Activated T-cell treated with anti-CD3 and anti-CD28 coated beads, Interleukin-2, amount 50 U/mL, for 72 hours (primary cell): ENCODE data around the gene CSTPP1. TPM values are rescaled to one million over a fixed set of nuclear protein-coding genes. Genes with fewer than 3 reads are reported as not detected.
"Not testable (repeated sequence)": the region's sequence is repeated elsewhere in the genome, so short reads cannot be mapped to it uniquely, and the experiment has no call there.

Experiments
- ATAC-seq, 2 donors: fragments of 150-1000 bp; cut with Tn5 transposase; replicated peaks in 1 of 2; 2 replicates each; pipeline ENCODE4 v1.10.0; 2021; ENCODE audit warnings: moderate library complexity in 2 of 2, mild to moderate bottlenecking in 1 of 2
- DNase-seq, 2 donors: peaks; one replicate each; pipeline ENCODE4 v3.0.0; 2021 to 2022; ENCODE audit warnings: mixed read lengths in 1 of 2
- H3K27ac Mint-ChIP-seq: one replicate; pipeline ENCODE4 v1.8.0; 2022; ENCODE audit warnings: mild to moderate bottlenecking, moderate library complexity, mixed read lengths
- H3K27me3 Mint-ChIP-seq: one replicate; pipeline ENCODE4 v1.8.0; 2022; ENCODE audit warnings: low read depth, mixed read lengths
- H3K36me3 Mint-ChIP-seq, 2 donors: one replicate each; pipeline ENCODE4 v1.8.0; 2022; ENCODE audit warnings: mixed read lengths in 2 of 2, mild to moderate bottlenecking in 1 of 2; ENCODE audit not compliant: insufficient read depth in 2 of 2
- H3K4me1 Mint-ChIP-seq: one replicate; pipeline ENCODE4 v1.8.0; 2022; ENCODE audit warnings: low read depth, mixed read lengths
- H3K4me3 Mint-ChIP-seq, 2 donors: one replicate each; pipeline ENCODE4 v1.8.0; 2022; ENCODE audit warnings: mild to moderate bottlenecking in 2 of 2, mixed read lengths in 2 of 2, moderate library complexity in 2 of 2
- H3K9me3 Mint-ChIP-seq, 2 donors: one replicate each; pipeline ENCODE4 v1.8.0; 2022; ENCODE audit warnings: mixed read lengths in 2 of 2
- total RNA-seq, 2 donors: library from RNA; stranded (reverse); gene quantifications; one replicate each; pipeline ENCODE4 v1.2.3, GENCODE V29; 2022

The CSTPP1 gene
- total RNA-seq, 2 donors from 2014 or later = 20.4 to 21.2 TPM

GRCh38 chr11:47109727-47110246 is 173.2 kb downstream of the CSTPP1 start:
- DNase-seq (no peak), ATAC-seq (no peak)
- Mint-ChIP-seq H3K4me1 (no peaks in the 10 kb centered on the region), H3K27me3 (no peaks in the 10 kb centered on the region), H3K36me3 (no peaks in the 10 kb centered on the region), H3K9me3 (no peaks in the 10 kb centered on the region), H3K4me3 (no peak overlapping the region), H3K27ac (no peak overlapping the region)

- Mint-ChIP-seq H3K4me1 (no peaks in the 10 kb centered on the region), H3K27me3 (no peaks in the 10 kb centered on the region), H3K27ac (no peak overlapping the region), H3K36me3 (no peaks in the 10 kb centered on the region), H3K4me3 (no peak overlapping the region), H3K9me3 (no peaks in the 10 kb centered on the region)
- DNase-seq (no peak), ATAC-seq (no peak)
These were observed 174.8 kb downstream of the CSTPP1 start for GRCh38 chr11:47111318-47111804.

GRCh38 chr11:47112941-47113340 is 176.4 kb downstream of the CSTPP1 start:
- H3K9me3 Mint-ChIP-seq, H3K27me3 Mint-ChIP-seq, H3K36me3 Mint-ChIP-seq: not testable (repeated sequence)

GRCh38 chr11:47118958-47119688 is 182.6 kb downstream of the CSTPP1 start:
- not testable (repeated sequence) for ATAC-seq, H3K27ac Mint-ChIP-seq, H3K27me3 Mint-ChIP-seq, H3K4me3 Mint-ChIP-seq, H3K4me1 Mint-ChIP-seq, H3K9me3 Mint-ChIP-seq, H3K36me3 Mint-ChIP-seq
- peak; percentile 36 to 60 for DNase-seq

More at GRCh38 chr11:47112941-47113340, 176.4 kb downstream of the CSTPP1 start:
- H3K27ac Mint-ChIP-seq, DNase-seq, ATAC-seq, H3K4me3 Mint-ChIP-seq, H3K4me1 Mint-ChIP-seq: not testable (repeated sequence)

- no peak overlapping the region for H3K4me3 Mint-ChIP-seq
- H3K4me1 Mint-ChIP-seq = no peaks in the 10 kb centered on the region
- no peaks in the 10 kb centered on the region for H3K27me3 Mint-ChIP-seq
- no peak overlapping the region for H3K27ac Mint-ChIP-seq
- DNase-seq (no peak), ATAC-seq (no peak)
- no peaks in the 10 kb centered on the region for H3K36me3 Mint-ChIP-seq
- H3K9me3 Mint-ChIP-seq = no peaks in the 10 kb centered on the region
These were observed 184.5 kb downstream of the CSTPP1 start for GRCh38 chr11:47121056-47121455.

- no peak overlapping the region for H3K27ac Mint-ChIP-seq
- ATAC-seq = no peak
- no peaks in the 10 kb centered on the region for H3K27me3 Mint-ChIP-seq
- no peak overlapping the region for H3K4me3 Mint-ChIP-seq
- H3K4me1 Mint-ChIP-seq = no peaks in the 10 kb centered on the region
- no peak for DNase-seq
- no peaks in the 10 kb centered on the region for H3K9me3 Mint-ChIP-seq
- no peaks in the 10 kb centered on the region for H3K36me3 Mint-ChIP-seq
These were observed 185.2 kb downstream of the CSTPP1 start for GRCh38 chr11:47121731-47122130.

- H3K4me1 Mint-ChIP-seq = no peaks in the 10 kb centered on the region
- no peaks in the 10 kb centered on the region for H3K9me3 Mint-ChIP-seq
- H3K4me3 Mint-ChIP-seq = no peak overlapping the region
- DNase-seq = no peak
- no peak overlapping the region for H3K27ac Mint-ChIP-seq
- ATAC-seq = no peak
- no peaks in the 10 kb centered on the region for H3K27me3 Mint-ChIP-seq
- no peaks in the 10 kb centered on the region for H3K36me3 Mint-ChIP-seq
These were observed 186.5 kb downstream of the CSTPP1 start for GRCh38 chr11:47123094-47123493.

GRCh38 chr11:47124675-47125074 is 188.1 kb downstream of the CSTPP1 start:
- ATAC-seq = no peak
- Mint-ChIP-seq H3K4me1 (no peaks in the 10 kb centered on the region), H3K27ac (no peak overlapping the region), H3K27me3 (no peaks in the 10 kb centered on the region), H3K4me3 (no peak overlapping the region), H3K9me3 (no peaks in the 10 kb centered on the region), H3K36me3 (no peaks in the 10 kb centered on the region)
- DNase-seq = no peak

GRCh38 chr11:47125083-47125482 is 188.5 kb downstream of the CSTPP1 start:
- H3K27ac Mint-ChIP-seq = no peak overlapping the region
- no peaks in the 10 kb centered on the region for H3K36me3 Mint-ChIP-seq
- H3K27me3 Mint-ChIP-seq = no peaks in the 10 kb centered on the region
- no peak for ATAC-seq
- no peak for DNase-seq
- H3K9me3 Mint-ChIP-seq = no peaks in the 10 kb centered on the region
- no peak overlapping the region for H3K4me3 Mint-ChIP-seq
- H3K4me1 Mint-ChIP-seq = no peaks in the 10 kb centered on the region

- H3K4me3 Mint-ChIP-seq = no peak overlapping the region
- H3K27me3 Mint-ChIP-seq = no peaks in the 10 kb centered on the region
These were observed 190.7 kb downstream of the CSTPP1 start for GRCh38 chr11:47127213-47127612.

GRCh38 chr11:47130543-47130942 is 194.0 kb downstream of the CSTPP1 start:
- no peak overlapping the region for H3K27ac Mint-ChIP-seq
- ATAC-seq (no peak), DNase-seq (no peak)
- no peaks in the 10 kb centered on the region for H3K36me3 Mint-ChIP-seq
- H3K9me3 Mint-ChIP-seq = no peaks in the 10 kb centered on the region
- H3K27me3 Mint-ChIP-seq = no peaks in the 10 kb centered on the region
- H3K4me3 Mint-ChIP-seq = no peak overlapping the region
- H3K4me1 Mint-ChIP-seq = no peaks in the 10 kb centered on the region

More at GRCh38 chr11:47127213-47127612, 190.7 kb downstream of the CSTPP1 start:
- DNase-seq (no peak), ATAC-seq (no peak)
- no peak overlapping the region for H3K27ac Mint-ChIP-seq
- H3K9me3 Mint-ChIP-seq = no peaks in the 10 kb centered on the region
- H3K36me3 Mint-ChIP-seq = no peaks in the 10 kb centered on the region
- H3K4me1 Mint-ChIP-seq = no peaks in the 10 kb centered on the region

- Mint-ChIP-seq H3K4me1 (no peaks in the 10 kb centered on the region), H3K27me3 (no peaks in the 10 kb centered on the region), H3K36me3 (no peaks in the 10 kb centered on the region), H3K27ac (peak overlapping the region; percentile 30), H3K9me3 (no peaks in the 10 kb centered on the region), H3K4me3 (no peak overlapping the region)
- DNase-seq (no peak), ATAC-seq (no peak)
These were observed 194.6 kb downstream of the CSTPP1 start for GRCh38 chr11:47131136-47131535.

- no peak overlapping the region for H3K27ac Mint-ChIP-seq
- no peaks in the 10 kb centered on the region for H3K9me3 Mint-ChIP-seq
- no peak overlapping the region for H3K4me3 Mint-ChIP-seq
- no peaks in the 10 kb centered on the region for H3K4me1 Mint-ChIP-seq
- H3K36me3 Mint-ChIP-seq = no peaks in the 10 kb centered on the region
- no peak for ATAC-seq
- DNase-seq = no peak
- no peaks in the 10 kb centered on the region for H3K27me3 Mint-ChIP-seq
These were observed 195.9 kb downstream of the CSTPP1 start for GRCh38 chr11:47132490-47132889.

GRCh38 chr11:47132981-47133380 is 196.4 kb downstream of the CSTPP1 start:
- Mint-ChIP-seq H3K4me1 (no peaks in the 10 kb centered on the region), H3K27ac (no peak overlapping the region), H3K27me3 (no peaks in the 10 kb centered on the region), H3K9me3 (no peaks in the 10 kb centered on the region), H3K4me3 (no peak overlapping the region), H3K36me3 (no peaks in the 10 kb centered on the region)
- ATAC-seq = no peak
- DNase-seq = no peak
